ENCODE measurements around the gene ST8SIA2.

Gene ST8SIA2

GRCh38 chr15:92502930-92503857 lies 109.5 kb downstream of the ST8SIA2 start:
- no peak for DNase-seq
- no peak for TF ChIP-seq GATA1 (IDR thresholded peaks at IDR 0.05; ENCODE audit: low read depth, low read length)

- DNase-seq = no peak
- TF ChIP-seq POLR2A (IDR thresholded peaks at IDR 0.05; ENCODE audit: low read length) = no peak
- no peak for TF ChIP-seq GATA1 (IDR thresholded peaks at IDR 0.05; ENCODE audit: low read depth, low read length)
These were observed 110.2 kb downstream of the ST8SIA2 start for GRCh38 chr15:92503889-92504288.

- no peak for TF ChIP-seq GATA1 (IDR thresholded peaks at IDR 0.05; ENCODE audit: low read depth, low read length)
- TF ChIP-seq POLR2A (IDR thresholded peaks at IDR 0.05; ENCODE audit: low read length) = no peak
- DNase-seq = no peak
These were observed 111.9 kb downstream of the ST8SIA2 start for GRCh38 chr15:92505611-92506010.

- no peak for DNase-seq
- no peak for TF ChIP-seq POLR2A (IDR thresholded peaks at IDR 0.05; ENCODE audit: low read length)
- no peak for TF ChIP-seq GATA1 (IDR thresholded peaks at IDR 0.05; ENCODE audit: low read depth, low read length)
These were observed 112.8 kb downstream of the ST8SIA2 start for GRCh38 chr15:92506506-92506905.

GRCh38 chr15:92510163-92510882 lies 116.6 kb downstream of the ST8SIA2 start:
- no peak for TF ChIP-seq GATA1 (IDR thresholded peaks at IDR 0.05; ENCODE audit: low read depth, low read length)
- no peak for TF ChIP-seq POLR2A (IDR thresholded peaks at IDR 0.05; ENCODE audit: low read length)

More at GRCh38 chr15:92510163-92510882, 116.6 kb downstream of the ST8SIA2 start:
- DNase-seq = no peak

Data from erythroblast (primary cell).